Pons (tissue), 1 donor: ENCODE data around the gene GBGT1.

ENCODE experiments used
- DNase-seq: peaks from one replicate; pipeline ENCODE4 v3.0.0-alpha.2; 2016; ENCODE audit warnings: low spot score

GBGT1 gene

DNA sequence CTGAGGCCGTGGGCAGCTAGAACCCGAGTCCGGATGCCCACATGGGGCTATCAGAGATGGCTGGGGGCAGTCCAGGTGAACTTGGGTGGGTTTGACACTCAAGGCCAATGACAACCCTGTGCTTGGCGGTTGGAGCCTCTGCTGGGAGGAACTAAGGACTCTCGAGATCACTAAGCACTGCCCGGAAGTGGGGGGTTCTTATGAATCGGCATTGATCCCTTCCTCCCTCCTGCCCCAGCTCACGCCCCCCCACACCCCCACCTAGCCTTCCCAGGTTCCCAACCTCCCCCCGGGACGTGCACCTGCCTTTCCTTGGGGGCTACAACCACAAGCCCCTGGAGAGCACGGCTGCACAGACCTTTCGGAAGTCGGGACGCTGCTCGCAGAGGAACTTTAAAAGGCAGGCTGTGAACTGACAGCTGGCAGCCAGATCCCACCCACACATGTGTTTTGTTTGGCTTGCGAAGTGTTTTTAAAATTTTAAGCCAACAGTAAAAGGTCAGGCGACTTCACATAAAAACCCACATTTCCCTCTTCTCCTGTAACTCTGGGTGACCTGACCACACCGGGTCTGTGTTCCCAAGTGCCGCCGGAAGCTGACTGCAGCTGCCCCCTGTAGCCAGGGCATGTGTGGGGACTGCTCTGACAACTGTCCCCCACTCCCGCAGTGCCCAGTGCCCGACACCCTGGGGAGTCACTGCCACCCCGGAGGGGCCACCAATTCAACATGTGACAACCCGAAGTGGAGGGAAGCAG, 37.6 kb downstream of the GBGT1 start:
- peak; percentile 43 for DNase-seq

DNA sequence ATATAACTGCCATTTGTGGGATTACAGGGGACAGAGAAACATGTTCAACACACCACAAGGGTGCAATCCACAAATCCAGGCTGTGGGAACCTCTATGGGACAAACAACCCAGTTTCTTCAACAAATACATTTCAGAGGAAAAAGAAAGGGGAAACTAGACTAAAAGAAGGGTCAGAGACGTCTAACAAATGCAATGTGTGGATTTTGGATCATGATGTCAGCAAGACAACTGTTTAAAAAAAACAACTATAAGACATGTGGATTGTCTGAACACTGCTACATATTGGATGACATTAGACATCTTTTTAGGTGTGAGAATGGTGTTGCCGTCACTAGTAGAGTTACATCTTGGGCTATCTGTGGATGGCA, 38.8 kb downstream of the GBGT1 start:
- no peak for DNase-seq

DNA sequence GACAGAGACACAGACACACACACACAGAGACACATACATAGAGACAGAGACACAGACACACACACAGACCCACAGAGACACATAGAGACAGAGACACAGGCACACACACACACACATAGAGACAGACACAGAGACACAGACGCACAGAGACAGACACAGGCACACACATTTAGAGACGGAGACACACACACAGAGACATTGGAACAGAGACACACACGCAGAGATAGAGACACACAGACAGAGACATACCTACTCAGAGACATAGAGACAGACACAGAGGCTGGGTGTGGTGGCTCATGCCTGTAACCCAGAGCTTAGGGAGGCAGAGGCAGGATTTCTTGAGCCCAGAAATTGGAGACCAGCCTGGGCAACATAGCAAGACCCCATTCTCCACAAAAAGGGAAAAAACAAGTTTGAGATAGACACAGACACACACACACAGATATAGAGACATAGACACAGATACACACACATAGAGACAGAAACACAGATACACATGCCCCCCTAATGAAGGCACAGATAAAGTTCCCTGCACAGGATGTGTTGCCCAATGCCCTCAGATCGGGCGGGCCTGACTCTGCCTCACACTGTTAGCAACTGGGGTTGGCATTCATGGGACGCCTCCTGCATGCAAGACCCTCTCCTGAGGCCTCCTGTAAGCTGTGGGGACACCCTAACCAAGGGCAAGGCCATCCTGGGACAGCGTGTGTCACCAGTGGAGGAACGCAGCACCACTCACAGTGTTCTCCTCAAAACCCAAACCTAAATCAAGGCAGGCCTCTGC, 39.4 kb downstream of the GBGT1 start:
- DNase-seq, result no peak

DNA sequence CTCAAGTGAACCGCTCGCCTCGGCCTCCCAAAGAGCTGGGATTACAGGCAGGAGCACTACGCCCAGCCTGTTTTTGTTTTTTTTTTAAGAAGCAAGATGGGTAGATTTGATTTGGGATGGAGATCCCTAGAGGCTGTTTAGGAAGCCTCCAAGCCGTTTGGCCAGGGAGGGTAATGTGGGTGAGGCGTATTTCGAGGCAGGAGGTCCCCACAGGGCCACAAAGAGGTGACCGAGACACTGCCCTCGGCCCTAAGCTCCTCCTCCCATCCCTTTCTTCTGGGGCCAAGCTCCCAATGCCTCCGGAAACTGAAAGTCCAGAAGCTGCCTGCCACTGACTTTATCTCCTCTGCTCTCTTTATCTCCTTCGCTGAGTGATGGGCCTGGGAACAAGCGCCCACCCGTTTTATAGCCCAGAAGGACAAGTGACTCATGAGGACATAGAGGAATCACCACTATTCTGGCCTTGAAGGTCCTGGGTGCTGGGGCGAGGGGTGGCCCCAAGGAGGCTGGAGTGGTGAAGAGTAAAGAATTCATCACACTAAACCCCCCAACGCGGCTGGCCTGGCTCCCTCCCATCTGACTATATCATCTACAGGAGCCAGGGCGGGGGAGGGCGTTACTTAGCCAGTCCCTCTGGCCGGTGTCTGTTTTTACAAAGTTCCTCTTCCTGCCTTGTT, 40.6 kb downstream of the GBGT1 start:
- no peak for DNase-seq

DNA sequence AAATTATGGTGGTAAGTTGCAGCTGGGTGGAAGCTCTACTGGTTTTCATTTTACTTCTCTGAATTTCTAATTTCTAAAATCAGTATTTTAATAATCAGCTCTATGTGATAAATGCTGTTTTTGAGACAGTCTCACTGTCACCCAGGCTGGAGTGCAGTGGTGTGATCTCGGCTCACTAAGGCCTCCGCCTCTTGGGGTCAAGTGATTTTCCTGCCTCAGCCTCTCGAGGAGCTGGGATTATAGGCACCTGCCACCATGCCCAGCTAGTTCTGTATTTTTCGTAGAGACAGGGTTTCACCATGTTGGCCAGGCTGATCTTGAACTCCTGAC, 41.1 kb downstream of the GBGT1 start:
- DNase-seq, result no peak

DNA sequence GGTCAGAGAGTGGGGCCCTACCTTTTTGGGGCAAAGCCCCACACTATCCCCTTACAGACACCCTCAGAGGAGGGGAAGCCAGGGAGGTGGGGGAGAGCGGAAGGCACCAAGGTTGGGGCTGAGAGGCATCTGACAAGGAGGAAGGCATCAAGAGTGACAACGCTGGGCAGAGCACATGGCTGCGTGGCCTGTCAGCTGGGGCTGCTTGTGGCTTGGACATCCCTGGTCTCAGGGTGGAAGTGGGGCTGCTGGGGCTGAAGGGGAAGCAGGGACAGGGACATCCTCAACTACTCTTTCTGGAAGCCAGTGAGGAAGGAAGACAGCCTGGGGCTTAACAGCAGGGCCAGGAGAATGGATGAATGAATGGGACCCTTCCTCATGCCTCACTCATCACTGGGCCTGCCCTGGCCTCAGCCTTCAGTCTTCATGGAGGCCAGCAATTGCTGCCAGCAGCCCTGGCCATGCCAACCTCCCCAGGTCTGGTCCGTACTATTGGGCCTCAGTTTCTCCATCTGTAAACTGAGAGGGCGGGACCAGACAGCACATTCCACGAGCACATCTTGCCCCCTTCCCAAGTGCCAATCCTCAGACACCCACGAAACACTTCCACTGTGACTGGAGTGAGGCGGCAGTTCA, 41.7 kb downstream of the GBGT1 start:
- peak; percentile 67 for DNase-seq

DNA sequence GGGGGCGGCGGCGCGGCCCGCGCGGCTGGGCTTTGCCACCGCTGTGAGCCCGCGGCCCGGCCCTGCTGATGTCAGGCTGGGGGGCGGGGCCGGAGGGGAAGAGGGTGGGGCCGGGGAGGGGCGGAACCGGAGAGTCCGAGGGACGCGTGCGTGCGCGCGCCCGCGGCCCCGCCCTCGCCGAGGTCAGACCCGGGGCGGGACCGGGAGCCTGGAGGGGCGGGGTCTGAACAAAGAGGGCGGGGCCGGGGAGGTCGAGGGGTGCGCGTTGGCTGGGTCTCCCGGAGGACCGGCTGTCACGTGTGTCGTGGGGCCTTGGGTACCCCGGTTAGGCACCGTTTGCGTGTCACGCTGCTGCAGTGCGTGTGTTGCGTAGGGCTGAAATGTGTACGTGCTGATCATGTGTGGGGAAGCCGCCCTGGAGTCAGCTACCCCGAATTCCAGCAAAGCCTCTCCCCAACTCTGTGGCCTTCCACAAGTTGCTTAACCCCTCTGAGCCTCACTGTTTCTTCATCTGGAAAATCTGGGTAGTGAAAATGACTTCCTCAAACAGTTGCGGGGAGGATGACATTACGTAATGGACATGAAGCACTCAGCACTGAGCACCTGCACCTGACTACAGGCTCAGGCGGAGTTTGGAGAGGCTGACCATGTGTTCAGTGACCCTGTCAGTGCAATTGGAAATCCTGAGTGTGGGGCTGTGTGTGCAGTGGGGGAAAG, 42.4 kb downstream of the GBGT1 start, which contains the start of gene RALGDS:
Gene RALGDS, minus strand, starts transcription at position 43 of the 717 bp plus-strand sequence. CDS start 86 bp downstream, outside the sequence.
- peak; percentile 90 for DNase-seq

DNA sequence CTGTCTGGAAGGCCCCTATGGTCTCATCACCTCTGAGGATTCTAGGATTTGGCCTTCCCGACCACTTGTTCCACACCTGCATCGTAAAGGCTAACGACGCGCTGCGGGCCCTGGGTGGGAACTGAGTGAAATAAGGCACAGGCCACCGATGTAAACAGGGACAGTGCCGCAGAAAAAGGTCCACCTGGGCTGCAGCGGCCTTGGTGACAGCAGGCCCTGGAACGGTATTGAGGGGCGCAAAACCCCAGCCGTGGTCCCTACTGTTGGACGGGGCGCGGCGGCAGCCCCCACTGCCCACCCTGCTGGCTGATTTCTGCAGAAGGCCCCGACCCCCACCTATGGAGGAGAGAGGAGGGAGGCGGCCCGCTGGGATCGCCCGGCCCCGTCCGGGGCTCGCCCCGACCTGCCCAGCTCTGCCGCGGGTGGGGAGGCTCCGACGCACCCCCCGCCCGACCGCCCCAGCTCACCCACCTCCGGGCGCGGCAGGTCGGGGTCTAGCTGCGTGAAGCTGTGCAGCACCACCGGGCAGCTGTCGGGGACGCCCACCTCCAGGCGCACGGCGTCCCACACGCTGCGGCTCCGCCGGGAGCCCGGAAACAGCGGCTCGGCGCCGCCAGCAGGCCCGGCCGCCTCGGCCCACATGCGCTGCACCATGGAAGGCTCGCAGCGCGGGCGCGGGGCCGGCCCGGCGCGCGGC, 43.1 kb downstream of the GBGT1 start:
- no peak for DNase-seq

DNA sequence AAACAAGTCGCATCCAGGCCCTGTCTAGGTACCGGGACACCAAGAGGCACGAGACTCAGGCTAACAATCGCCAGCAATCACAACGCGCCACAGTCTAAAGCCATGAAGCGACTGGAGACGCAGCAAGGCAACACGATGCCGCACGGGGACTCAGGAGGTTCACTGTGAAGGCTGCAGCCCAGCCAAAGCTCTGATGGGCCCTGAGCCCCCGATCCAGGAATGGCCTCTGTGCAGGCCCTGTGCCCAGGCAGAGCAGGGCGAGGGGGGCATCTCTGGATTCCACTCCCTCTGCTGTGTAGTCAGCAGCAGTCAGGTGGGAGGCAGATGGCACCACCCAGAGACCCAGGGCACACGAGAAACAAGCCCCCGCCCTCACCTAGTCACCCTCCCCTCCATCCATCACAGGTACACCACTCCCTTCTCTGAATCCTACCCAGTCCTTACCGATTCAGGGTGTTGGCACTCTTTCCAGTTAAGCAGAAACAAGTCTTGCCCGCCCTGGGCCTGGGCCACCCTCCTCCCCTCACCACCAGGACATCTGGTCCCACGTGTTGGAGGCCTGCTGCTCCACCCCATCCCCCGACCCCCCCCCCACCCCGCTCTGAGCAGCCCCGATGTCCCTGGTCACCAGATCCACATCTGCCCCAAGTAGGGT, 43.7 kb downstream of the GBGT1 start:
- peak; percentile 52 for DNase-seq

DNA sequence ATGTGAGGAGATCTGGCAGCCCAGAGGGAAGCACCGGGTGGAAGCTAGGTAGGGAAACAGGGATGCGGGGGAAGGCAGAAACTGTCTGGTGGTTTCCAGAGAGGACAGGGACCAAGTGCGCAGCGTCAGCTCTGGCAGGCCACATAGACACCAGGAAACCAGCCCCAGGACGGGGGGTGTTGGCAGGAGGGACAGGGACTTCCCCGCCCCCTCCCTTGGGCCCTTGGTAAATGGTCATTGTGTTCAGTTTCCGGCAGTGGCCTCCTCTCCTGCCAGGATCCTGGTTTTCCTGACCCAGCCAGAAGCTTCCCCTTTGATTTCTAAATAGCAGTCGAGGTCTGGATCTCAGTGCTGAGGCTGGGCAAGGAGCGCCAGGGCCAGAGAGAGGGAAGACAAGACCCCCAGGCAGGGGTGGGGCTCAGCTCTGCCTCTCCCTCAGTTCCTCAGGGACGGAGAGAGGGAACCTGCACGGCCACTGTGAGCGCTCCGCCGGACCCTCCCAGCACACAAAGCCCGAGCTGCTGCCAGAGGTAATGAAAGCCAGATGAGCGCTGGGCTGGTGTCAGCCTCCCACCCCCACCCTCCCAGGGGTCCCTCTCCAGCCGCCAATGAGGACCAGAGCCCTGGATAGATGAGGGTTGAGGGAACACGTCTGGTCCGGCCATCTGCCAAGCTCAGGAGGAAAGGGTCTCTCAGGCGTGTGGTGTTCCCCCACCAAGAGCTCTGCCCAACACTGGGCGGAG, 44.4 kb downstream of the GBGT1 start:
- DNase-seq, result peak; percentile 91

DNA sequence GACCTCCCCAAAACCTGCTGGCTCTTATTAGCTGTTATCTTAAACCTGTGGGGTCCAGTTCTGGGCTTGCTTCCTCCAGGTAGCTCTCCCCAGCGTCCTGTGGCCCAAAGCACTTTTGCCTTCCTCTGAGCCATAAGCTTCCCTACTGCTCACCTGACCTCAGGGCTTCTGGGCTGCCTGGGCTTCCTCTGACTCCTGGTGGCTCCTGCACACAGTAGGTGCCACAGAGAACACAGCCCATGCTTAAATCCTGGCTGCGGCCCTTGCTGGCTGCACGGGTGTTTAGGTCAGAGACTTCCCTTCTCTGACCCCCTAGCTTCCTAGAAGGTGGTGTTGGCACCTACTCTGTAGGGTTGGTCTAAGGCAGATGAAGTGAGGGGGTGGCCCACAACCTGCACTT, 45.1 kb downstream of the GBGT1 start:
- DNase-seq, result no peak

DNA sequence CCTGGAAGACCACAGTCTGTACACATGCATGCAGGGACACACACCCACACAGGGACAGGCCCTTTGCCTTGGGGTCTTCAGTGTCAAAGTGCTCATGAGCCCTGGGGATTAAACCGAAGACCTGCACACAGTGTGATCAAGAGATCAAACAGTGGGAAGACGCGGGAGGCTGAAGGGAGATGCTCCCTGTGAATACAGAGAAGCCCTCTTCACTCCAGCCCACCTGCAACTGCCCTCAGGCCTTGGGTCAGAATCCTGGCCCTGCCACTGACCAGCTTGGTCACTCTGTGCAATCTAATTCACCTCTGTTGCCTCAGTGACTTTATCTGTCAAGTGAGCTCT, 45.6 kb downstream of the GBGT1 start:
- no peak for DNase-seq

DNA sequence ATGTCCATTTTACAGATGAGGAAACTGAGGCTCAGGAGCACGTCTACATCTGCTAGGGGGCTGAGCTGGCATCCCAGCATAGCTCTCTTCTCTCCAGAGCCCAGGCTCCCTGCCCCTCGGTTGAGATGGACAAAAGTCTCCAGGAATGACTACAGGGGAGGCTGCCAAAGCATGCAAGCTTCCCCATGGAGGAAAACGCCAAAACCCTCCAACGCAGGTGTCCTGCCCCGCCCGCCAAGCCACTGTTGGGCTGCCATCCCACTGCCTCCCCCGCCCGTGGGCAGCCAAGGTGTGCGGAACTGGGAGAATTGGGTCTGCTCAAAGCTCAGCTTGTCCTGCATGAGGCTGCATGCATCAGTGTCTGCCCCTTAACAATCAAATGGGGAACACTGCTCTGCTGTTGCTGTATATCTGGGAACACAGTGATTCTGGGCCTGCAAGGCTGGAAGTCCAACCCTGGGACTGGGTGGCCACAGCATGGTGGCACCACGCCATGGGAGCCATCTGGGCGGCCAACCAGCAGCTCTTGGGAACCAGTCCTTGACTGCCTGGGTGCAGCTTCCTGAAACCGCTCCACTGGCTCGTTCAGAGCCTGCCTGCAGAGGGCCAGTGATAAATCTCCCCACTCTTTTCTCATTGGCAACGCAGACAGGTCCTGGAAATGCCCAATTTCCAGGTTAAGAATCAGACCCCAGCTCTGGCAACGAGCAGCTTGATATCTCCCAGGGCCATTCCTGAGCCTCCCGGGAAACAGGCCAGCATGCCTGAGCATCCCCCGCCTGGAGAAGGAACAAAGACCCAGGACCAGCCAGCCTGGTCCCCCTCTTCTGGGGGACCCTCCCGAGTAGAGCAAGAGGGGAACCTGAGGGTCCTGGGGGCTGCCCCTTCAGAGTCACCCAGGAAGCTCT, 46.2 kb downstream of the GBGT1 start:
- DNase-seq, result peak; percentile 90

DNA sequence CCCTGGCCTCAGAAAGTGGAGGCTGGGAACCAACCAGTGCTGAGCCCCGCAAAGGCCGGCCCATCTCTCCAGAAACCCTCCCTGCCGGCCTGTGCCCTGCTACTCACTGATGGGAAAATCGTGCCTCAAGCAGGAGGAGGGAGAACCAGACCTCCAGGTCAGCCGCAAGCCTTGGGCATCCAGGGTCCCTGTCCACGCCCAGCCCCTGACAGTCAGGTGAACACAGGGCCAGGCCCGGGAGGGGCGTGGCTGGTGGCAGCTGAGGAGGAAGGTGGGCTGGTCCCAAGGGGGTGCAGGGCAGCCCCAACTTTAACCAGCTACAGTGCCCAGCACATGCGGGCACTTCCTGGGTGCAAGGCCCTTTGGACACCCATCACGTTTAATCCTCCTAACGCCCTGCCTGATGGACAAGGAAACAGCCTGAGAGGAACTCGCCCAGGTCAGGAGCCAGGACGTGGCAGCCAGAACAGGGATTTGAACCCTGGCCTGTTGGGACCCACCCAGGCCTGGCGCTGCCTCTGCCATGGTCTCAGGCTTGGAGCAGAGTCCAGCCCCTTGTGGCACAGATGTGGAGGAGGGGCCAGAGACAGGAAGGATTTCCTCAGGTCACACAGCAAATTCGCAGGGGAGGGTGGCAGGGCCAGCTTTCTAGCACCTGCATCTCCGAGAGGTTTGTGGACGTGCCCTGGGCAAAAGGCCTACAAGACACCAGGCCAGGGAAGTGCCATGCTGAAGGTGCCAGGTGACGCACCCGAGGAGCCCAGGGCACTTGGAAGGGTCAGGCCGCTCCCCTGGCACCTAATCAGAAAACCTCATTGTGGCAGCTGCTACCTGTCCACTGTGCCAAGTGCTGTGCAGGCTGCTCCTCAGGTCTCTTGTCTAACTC, 47.1 kb downstream of the GBGT1 start:
- no peak for DNase-seq

DNA sequence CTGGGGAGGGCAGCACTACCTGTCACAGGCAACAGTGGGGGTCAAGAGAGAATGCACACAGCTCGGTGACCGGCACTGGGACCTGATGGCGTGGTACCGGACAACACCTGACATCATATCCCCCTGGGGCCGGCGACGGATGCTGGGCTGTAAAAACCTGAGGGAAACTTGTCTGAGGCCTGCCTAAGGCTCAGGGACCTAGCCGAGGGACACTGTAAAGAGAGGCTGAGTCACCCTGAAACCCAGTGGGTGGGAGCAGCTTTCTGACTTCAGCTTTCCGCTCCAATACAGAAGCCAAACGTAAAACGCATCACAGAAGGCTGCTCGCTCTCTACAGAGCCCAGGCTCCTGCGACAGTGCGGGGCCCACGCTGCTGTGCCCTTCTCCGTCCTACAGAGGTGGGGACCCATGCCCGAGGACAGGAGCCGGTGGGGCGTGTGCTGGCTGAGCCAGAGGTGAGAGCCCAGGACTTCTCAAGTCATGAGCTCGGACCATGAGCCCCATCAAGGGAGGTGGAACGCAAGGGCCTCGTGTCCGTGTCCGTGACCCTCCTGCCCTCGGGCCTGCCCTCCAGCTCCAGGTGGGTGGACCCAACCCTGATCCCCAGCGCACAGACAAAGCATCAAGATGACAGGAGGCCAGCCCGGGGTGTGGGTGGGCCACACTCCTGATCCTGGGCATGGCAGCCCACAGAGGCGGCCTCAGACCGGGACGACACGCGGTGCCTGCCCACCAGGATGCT, 47.9 kb downstream of the GBGT1 start:
- no peak for DNase-seq

DNA sequence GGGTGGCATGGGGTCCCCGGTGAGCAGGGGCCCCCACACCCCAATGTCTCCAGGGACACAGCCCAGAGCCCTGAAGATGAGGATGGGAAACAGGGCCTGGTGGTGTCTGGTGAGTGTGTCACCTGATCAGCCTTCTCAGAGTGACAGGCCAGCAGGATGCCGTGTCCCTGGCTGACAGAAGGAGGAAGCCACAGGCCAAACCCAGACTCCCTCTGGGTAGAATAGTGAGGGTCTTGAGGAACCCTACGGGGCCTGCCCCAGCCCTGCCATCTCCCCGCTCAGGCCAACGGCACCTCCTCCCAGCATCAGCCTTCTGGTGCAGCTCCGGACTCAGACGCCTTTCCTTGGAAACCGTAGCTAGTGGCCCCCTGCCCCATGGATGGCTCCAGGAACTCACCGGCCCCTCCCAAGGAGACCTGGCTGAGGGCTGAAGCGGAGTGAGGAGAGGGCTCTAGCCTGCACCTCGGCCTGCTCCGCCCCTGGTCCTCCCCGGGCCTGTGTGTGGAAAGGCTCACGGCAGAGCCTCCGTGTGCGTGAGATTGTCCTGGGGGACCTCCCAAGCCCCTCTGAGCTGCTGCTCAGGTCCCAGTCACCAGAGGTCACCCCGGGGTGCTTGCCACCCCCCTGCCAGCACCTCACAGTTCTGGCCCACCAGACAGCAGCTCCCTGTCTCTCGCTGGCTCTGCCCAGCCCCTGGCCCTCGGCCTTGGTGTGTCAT, 48.7 kb downstream of the GBGT1 start:
- DNase-seq, result peak; percentile 56
